Omental fat pad (tissue), 4 donors: ENCODE results near the gene COA1. TPM values are rescaled to one million over a fixed set of nuclear protein-coding genes. Genes with fewer than 3 reads are reported as not detected.
A peak's percentile ranks its signal among the peaks of the same experiment; 100 is the strongest.
"Not testable (repeated sequence)": the region's sequence is repeated elsewhere in the genome, so short reads cannot be mapped to it uniquely, and the experiment has no call there.

Experiments used
- ATAC-seq: fragments of 150-250 bp; one replicate; pipeline ENCODE4 v1.9.1; 2016; ENCODE audit warnings: mild to moderate bottlenecking, moderate library complexity; ENCODE audit not compliant: low FRiP score
- DNase-seq: peaks from one replicate; pipeline ENCODE4 v3.0.0-alpha.2; 2019; ENCODE audit warnings: low spot score
- total RNA-seq, 4 donors: library from RNA; depleted of rRNA; stranded (reverse); fragments of >200 nt; gene quantifications; one replicate each; pipeline ENCODE4 v1.1.0, GENCODE V29; 2016
- TF ChIP-seq, protein P1 (sequence below), 3 donors: fragments of 450-650 bp; IDR thresholded peaks; one replicate each; pipeline ENCODE4 v1.5.1; 2016 to 2017; ENCODE audit warnings: antibody characterized with exemption in 3 of 3, mild to moderate bottlenecking in 3 of 3, moderate library complexity in 2 of 3

COA1 gene
- total RNA-seq, 4 donors from 2014 or later: 34.5 to 57.4 (median 44.3) TPM

- ATAC-seq (peak; percentile 87), DNase-seq (no peak)
- TF ChIP-seq, protein P1, sequence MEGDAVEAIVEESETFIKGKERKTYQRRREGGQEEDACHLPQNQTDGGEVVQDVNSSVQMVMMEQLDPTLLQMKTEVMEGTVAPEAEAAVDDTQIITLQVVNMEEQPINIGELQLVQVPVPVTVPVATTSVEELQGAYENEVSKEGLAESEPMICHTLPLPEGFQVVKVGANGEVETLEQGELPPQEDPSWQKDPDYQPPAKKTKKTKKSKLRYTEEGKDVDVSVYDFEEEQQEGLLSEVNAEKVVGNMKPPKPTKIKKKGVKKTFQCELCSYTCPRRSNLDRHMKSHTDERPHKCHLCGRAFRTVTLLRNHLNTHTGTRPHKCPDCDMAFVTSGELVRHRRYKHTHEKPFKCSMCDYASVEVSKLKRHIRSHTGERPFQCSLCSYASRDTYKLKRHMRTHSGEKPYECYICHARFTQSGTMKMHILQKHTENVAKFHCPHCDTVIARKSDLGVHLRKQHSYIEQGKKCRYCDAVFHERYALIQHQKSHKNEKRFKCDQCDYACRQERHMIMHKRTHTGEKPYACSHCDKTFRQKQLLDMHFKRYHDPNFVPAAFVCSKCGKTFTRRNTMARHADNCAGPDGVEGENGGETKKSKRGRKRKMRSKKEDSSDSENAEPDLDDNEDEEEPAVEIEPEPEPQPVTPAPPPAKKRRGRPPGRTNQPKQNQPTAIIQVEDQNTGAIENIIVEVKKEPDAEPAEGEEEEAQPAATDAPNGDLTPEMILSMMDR (IDR thresholded peaks at IDR 0.05): no peak
Observed at GRCh38 chr7:43636093-43636492, 93.2 kb downstream of the COA1 start.

DNA sequence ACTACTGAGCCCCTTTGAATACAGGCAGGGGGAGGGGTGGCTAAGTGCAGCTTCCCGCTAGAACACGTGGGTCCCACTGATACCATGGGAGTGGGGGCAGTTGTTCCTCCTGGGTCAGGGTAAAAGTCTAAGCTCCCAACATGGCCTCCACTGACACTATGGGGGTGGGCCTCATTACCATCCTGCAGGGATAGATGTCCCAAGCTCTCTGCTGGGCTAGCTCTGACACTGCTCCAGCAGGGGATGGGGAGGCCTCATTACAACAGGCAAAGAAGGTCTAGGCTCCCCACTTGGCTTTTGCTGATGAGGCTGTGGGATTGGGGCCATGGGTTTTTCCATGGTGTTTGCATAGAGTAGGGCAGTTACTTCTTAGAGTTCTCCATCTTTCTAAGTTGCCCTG, 94.9 kb downstream of the COA1 start:
- TF ChIP-seq, protein P1 (IDR thresholded peaks at IDR 0.05): no peak
- no peak for DNase-seq
- ATAC-seq: no peak

DNA sequence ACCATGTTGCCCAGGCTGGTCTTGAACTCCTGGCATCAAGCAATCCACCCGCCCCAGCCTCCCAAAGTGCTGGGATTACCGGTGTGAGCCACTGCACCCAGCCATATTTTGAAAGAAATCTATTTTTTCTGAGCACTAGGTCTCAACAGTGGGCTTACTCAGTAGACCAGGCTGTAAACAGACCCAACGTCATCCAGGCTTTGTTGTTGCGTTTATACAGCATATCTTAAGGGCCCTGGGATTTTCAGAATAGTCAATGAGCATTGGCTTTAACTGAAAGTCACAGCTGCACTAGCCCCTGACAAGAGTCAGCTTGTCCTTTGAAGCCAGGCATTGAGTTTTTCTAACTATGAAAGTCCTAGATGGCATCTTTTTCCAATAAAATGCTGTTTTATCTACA, 96.6 kb downstream of the COA1 start:
- ATAC-seq (no peak), DNase-seq (no peak)
- TF ChIP-seq, protein P1 (IDR thresholded peaks at IDR 0.05): no peak

DNA sequence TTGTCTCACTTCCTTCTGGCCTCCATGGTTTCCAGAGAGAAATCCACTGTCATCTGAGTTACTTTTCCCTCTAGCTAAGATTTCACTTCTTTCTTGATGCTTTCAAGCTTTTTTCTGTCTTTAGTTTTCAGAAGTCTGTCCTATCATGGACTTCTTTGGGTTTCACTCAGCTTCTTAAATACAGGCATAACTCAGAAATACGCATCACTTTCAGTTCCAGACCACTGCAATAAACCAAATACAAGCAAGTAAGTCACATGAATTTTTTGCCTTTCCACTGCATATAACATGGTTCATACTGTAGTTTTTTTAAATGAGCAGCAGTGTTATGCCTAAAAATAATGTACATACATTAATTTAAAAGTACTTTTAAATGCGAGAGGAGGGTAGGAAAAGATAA, 97.8 kb downstream of the COA1 start:
- TF ChIP-seq, protein P1 (IDR thresholded peaks at IDR 0.05): no peak
- DNase-seq (no peak), ATAC-seq (no peak)

DNA sequence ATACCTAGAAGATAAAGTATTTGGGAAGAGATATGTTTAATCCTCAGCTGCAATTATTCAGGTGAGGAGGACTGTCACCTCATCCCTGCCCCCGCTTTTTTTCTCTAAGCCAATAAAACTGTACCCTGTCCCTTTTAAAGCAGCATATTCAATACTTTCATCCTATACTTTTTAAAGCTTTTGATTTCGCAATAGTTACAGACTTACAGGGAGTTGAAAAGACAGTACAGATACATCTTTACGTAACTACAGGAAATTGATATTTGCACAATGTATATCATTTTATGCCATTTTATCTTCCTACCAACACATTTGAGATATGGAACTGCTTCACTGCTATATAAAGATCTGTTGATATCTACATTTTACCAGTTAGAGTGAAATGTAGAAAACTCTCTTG, 98.8 kb downstream of the COA1 start:
- DNase-seq: no peak
- no peak for ATAC-seq
- TF ChIP-seq, protein P1 (IDR thresholded peaks at IDR 0.05): no peak

DNA sequence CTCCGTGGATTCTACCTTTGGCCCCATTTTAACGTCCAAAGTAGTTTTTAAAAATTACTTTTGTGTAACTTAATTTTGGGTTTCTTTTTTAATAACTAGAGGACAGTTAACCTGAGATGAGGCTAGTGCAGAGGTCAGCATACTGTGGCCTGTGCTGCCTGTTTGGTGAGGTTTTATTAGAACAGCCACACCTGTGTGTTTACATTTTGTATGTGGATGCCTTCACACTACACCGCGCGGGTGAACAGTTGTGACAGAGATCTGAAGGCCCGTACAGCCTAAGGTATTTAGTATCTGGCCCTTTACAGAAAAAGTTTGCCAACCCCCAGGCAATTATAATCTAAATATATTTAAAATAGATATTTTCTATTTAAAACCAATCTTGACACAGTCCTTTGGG, 99.5 kb downstream of the COA1 start:
- TF ChIP-seq, protein P1 (IDR thresholded peaks at IDR 0.05): no peak

DNA sequence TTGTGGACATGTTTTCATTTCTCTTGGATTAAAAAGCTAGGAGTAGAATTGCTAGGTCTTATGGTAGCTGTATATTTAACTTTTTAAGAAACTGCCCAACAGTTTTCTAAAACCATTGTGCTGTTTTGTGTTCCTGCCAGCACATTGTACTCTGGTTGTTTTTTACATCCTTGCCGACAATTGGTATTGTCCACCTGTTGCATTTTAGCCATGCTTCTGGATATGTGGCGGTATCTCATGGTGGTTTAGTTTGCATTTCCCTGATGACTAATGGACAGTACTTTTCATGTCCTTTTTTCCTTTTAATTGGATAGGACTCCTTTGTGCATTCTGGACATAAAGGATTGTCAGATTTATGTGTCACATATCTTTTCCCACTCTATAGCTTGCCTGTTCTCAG, 100.9 kb downstream of the COA1 start:
- no peak for ATAC-seq
- TF ChIP-seq, protein P1 (IDR thresholded peaks at IDR 0.05): no peak
- no peak for DNase-seq

More for the DNA sequence above, 99.5 kb downstream of the COA1 start:
- DNase-seq (no peak), ATAC-seq (no peak)

DNA sequence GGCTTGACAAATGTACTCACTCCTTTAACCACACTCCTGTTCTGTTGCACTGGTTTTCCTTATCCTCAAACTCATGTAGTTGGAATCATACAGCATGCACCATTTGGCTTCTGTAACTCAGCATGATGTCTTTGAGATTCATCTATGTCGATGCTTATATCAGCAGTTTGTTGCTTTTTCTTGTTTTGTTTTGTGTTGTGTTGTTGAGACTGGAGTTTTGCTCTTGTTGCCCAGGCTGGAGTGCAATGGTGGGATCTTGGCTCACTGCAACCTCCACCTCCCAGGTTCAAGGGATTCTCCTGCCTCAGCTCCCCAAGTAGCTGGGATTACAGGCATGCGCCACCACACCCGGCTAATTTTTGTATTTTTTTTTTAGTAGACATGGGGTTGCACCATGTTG, 101.5 kb downstream of the COA1 start:
- ATAC-seq, DNase-seq: not testable (repeated sequence)
